Endothelial cell of umbilical vein (primary cell): ENCODE results near the gene GALK1. TPM values are rescaled to one million over a fixed set of nuclear protein-coding genes. Genes with fewer than 3 reads are reported as not detected.

ENCODE experiments used
- BruUV-seq: library from RNA; stranded (reverse); fragments of 400-500 nt; replicated peaks from 2 replicates; lab custom pipeline; 2021; lab: Mats Ljungman, UMichigan
- CTCF ChIA-PET: fragments of 300-600, 350-600 bp; sonication (Branson Sonifier 250); formaldehyde crosslinking; loops from one replicate; lab custom pipeline; 2021; ENCODE audit warnings: antibody characterized with exemption, inconsistent platforms; lab: Charles Lee
- POLR2A ChIA-PET: fragments of 300-600, 350-600 bp; sonication (Branson Sonifier 250); formaldehyde crosslinking; loops from one replicate; lab custom pipeline; 2021; ENCODE audit warnings: antibody characterized with exemption, inconsistent platforms; lab: Charles Lee
- DNase-seq: peaks from one replicate; pipeline ENCODE4 v3.0.0-alpha.2; 2011; ENCODE audit warnings: low read depth, low spot score
- FAIRE-seq: peaks from 2 replicates; lab custom pipeline; 2011; peaks lifted over from hg19 to GRCh38; lab: Jason Lieb, UNC
- H2AFZ ChIP-seq: 2 replicates; pipeline ENCODE4 v1.6.0; 2012; ENCODE audit warnings: low read depth, low read length, control low read depth, inconsistent platforms
- H3K27ac ChIP-seq: 2 replicates; pipeline ENCODE4 v1.5.1; 2011; ENCODE audit warnings: low read depth, mild to moderate bottlenecking, control low read depth, low read length, moderate library complexity; ENCODE audit not compliant: insufficient read depth
- H3K27me3 ChIP-seq, 2 experiments: 2 replicates each; pipeline versions ENCODE4 v1.6.0 to v1.6.1; 2011; ENCODE audit warnings: low read length in 2 of 2, mixed read lengths in 1 of 2; ENCODE audit not compliant: control insufficient read depth in 2 of 2, insufficient read depth in 2 of 2
- H3K36me3 ChIP-seq, 2 experiments: 2 replicates in 1 of 2; 3 replicates in 1 of 2; pipeline ENCODE4 v1.5.1; 2011; ENCODE audit warnings: low read length in 2 of 2, mild to moderate bottlenecking in 1 of 2, moderate library complexity in 1 of 2; ENCODE audit not compliant: control insufficient read depth in 2 of 2, insufficient read depth in 2 of 2; ENCODE audit errors: extremely low read depth in 1 of 2
- H3K4me1 ChIP-seq: 3 replicates; pipeline ENCODE4 v1.5.1; 2011; ENCODE audit warnings: mild to moderate bottlenecking, low read length; ENCODE audit not compliant: control insufficient read depth, insufficient read depth; ENCODE audit errors: extremely low read depth
- H3K4me2 ChIP-seq: 2 replicates; pipeline ENCODE4 v1.6.1; 2011; ENCODE audit warnings: low read length, control low read depth, mixed read lengths; ENCODE audit not compliant: insufficient read depth
- H3K4me3 ChIP-seq, 3 experiments: fragments of 200-600 bp in 1 of 3; sonication (generic), shearing (Covaris generic) in 1 of 3; replicated peaks in 1 of 3; 2 replicates each; pipeline ENCODE4 v1.5.1; 2011 to 2016; ENCODE audit warnings: control low read depth in 3 of 3, low read length in 3 of 3, mild to moderate bottlenecking in 2 of 3, inconsistent platforms in 1 of 3, low read depth in 1 of 3, moderate library complexity in 1 of 3; ENCODE audit not compliant: insufficient read depth in 1 of 3
- H3K79me2 ChIP-seq: 2 replicates; pipeline ENCODE4 v1.6.0; 2012; ENCODE audit warnings: low read length, inconsistent platforms; ENCODE audit not compliant: control insufficient read depth, insufficient read depth
- H3K9ac ChIP-seq: replicated peaks from 2 replicates; pipeline ENCODE3; 2011; ENCODE audit warnings: low read length, control low read depth; ENCODE audit not compliant: insufficient read depth; ENCODE audit errors: extremely low read depth
- H3K9me1 ChIP-seq: replicated peaks from 3 replicates; pipeline ENCODE4 v1.6.0; 2011; ENCODE audit warnings: mild to moderate bottlenecking, low read length; ENCODE audit not compliant: control insufficient read depth, insufficient read depth; ENCODE audit errors: extremely low read depth
- H3K9me3 ChIP-seq: replicated peaks from 2 replicates; pipeline ENCODE4 v1.5.1; 2012; ENCODE audit warnings: low read length, inconsistent platforms; ENCODE audit not compliant: control insufficient read depth, insufficient read depth
- H4K20me1 ChIP-seq: replicated peaks from 2 replicates; pipeline ENCODE3; 2011; ENCODE audit warnings: mild to moderate bottlenecking, low read length; ENCODE audit not compliant: control insufficient read depth, insufficient read depth; ENCODE audit errors: extremely low read depth
- EZH2 ChIP-seq: IDR thresholded peaks from 2 replicates; pipeline ENCODE4 v1.6.1; 2012; ENCODE audit warnings: borderline replicate concordance, low read depth, mild to moderate bottlenecking, moderate library complexity, low read length, inconsistent platforms; ENCODE audit not compliant: severe bottlenecking
- FOS ChIP-seq: IDR thresholded peaks from 2 replicates; pipeline ENCODE4 v1.6.1; 2011; ENCODE audit warnings: mild to moderate bottlenecking, low read length, moderate library complexity, borderline replicate concordance; ENCODE audit not compliant: insufficient read depth
- GATA2 ChIP-seq: IDR thresholded peaks from 2 replicates; pipeline ENCODE4 v1.7.0; 2011; ENCODE audit warnings: low read depth, mild to moderate bottlenecking, moderate library complexity, mixed read lengths, low read length; ENCODE audit not compliant: insufficient read length, insufficient read depth
- POLR2A ChIP-seq: IDR thresholded peaks from 2 replicates; pipeline ENCODE4 v1.6.1; 2012; ENCODE audit warnings: low read depth, mild to moderate bottlenecking, control low read depth, low read length
- POLR2AphosphoS5 ChIP-seq: IDR thresholded peaks from 2 replicates; pipeline ENCODE4 v1.6.1; 2012; ENCODE audit warnings: low read depth, mild to moderate bottlenecking, control low read depth, low read length, moderate library complexity; ENCODE audit not compliant: insufficient read depth
- dilution Hi-C: fragments of 300-500 bp; cut with MboI; formaldehyde crosslinking; loops from one replicate; pipeline ENCODE4 v1.15.0; 2019; ENCODE audit warnings: low sequenced_read_pairs; ENCODE audit not compliant: extremely low pct_ligation_motif_present
- intact Hi-C: fragments of 100-400 bp; cut with micrococcal nuclease; formaldehyde crosslinking; loops from one replicate; pipeline ENCODE4 v1.10.0; 2022
- polyA plus RNA-seq, 4 experiments: library from polyadenylated mRNA; depleted of rRNA in 3 of 4; stranded (reverse) in 3 of 4; unstranded in 1 of 4; fragments of >200 nt; gene quantifications; 2 replicates each; pipeline versions ENCODE4 v1.2.1 to v1.2.3, GENCODE V29; 2011 to 2012; ENCODE audit warnings: missing spikeins in 1 of 4
- total RNA-seq: library from RNA; stranded (reverse); gene quantifications from 2 replicates; pipeline ENCODE4 v1.2.3, GENCODE V29; 2021
- TF ChIP-seq, protein P1 (sequence below): IDR thresholded peaks from 2 replicates; pipeline ENCODE4 v1.6.1; 2011; ENCODE audit not compliant: insufficient read depth, insufficient read length
- TF ChIP-seq, protein P2 (sequence below), 2 donors: IDR thresholded peaks; 1 replicate in 1 of 2; 2 replicates in 1 of 2; pipeline ENCODE4 v1.5.1; 2011; ENCODE audit warnings: low read length in 2 of 2, mild to moderate bottlenecking in 2 of 2, moderate library complexity in 2 of 2, control low read depth in 1 of 2, inconsistent platforms in 1 of 2, low read depth in 1 of 2; ENCODE audit not compliant: insufficient read depth in 1 of 2; ENCODE audit errors: extremely low read depth in 1 of 2

Gene GALK1
- total and polyA plus RNA-seq, 2 donors (not counting 3 experiments of a cell fraction or from before 2014, with no cell fraction given) = 45.8 to 63.7 TPM

DNA sequence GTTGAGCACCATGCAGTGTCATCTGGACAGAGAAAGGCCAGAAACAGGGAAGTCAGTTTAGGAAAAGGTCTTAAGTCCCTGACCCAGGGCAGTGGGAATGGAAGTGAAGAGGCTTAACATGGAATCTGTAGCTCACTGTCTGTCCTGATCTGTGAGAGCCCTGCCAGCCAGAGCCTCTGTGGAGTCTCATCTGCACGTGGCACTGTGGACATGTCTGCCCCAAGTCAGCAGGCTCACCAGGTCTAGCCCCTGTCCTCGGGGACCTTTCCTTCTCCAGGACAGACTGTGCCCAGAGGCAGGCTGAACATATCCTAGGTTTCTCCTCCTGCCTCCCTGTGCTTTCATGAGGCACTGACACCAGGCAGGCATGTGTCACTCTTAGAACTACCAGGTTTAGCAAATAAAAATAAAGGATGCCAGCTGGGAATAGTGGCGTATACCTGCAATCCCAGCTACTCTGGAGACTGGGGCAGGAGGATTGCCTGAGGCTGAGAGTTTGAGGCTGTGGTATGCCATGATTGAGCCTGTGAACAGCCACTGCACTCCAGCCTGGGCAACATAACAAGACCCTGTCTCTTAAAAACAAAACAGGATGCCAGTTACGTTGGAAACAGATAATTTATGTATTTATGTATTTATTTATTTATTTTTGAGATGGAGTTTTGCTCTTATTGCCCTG, 42.0 kb upstream of the GALK1 start:
- FAIRE-seq (no peak), DNase-seq (no peak)
- Histone ChIP-seq H3K27me3 (no peaks in the 10 kb centered on the region), H3K9me1 (no peaks in the 10 kb centered on the region), H3K9me3 (no peaks in the 10 kb centered on the region), H3K27ac (no peak overlapping the region), H3K36me3 (peaks cover 0 to 11% of the 10 kb centered on the region in 2 experiments), H3K79me2 (no peaks in the 10 kb centered on the region), H3K4me2 (no peak overlapping the region), H3K4me3 (no peak overlapping the region), H3K9ac (no peak overlapping the region), H3K4me1 (no peaks in the 10 kb centered on the region), H4K20me1 (no peaks in the 10 kb centered on the region), H2AFZ (no peak overlapping the region)
- ChIA-PET POLR2A (no interaction called here), CTCF (interaction anchor here (1.0 to 1.5 kb wide), 3 partner anchors 8 to 41 kb away, joined by 3 read pairs; no protein-coding TSS in a partner anchor)
- TF ChIP-seq, protein P1, sequence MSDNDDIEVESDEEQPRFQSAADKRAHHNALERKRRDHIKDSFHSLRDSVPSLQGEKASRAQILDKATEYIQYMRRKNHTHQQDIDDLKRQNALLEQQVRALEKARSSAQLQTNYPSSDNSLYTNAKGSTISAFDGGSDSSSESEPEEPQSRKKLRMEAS = no peak
- TF ChIP-seq POLR2A (no peak), POLR2AphosphoS5 (no peak), EZH2 (no peak), FOS (no peak), GATA2 (no peak)
- TF ChIP-seq, protein P2, sequence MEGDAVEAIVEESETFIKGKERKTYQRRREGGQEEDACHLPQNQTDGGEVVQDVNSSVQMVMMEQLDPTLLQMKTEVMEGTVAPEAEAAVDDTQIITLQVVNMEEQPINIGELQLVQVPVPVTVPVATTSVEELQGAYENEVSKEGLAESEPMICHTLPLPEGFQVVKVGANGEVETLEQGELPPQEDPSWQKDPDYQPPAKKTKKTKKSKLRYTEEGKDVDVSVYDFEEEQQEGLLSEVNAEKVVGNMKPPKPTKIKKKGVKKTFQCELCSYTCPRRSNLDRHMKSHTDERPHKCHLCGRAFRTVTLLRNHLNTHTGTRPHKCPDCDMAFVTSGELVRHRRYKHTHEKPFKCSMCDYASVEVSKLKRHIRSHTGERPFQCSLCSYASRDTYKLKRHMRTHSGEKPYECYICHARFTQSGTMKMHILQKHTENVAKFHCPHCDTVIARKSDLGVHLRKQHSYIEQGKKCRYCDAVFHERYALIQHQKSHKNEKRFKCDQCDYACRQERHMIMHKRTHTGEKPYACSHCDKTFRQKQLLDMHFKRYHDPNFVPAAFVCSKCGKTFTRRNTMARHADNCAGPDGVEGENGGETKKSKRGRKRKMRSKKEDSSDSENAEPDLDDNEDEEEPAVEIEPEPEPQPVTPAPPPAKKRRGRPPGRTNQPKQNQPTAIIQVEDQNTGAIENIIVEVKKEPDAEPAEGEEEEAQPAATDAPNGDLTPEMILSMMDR (IDR thresholded peaks at IDR 0.05; ENCODE audit: extremely low read depth in 1 of 2, insufficient read depth in 1 of 2, low read depth in 1 of 2, low read length in 2 of 2) = no peak
- intact Hi-C loops = no loop called here
- BruUV-seq = no TSS peak
- dilution Hi-C loops = no loop called here
